SK-N-SH (cell line): ENCODE data around the gene PCDHGB4. TPM values are rescaled to one million over a fixed set of nuclear protein-coding genes. Genes with fewer than 3 reads are reported as not detected.

Experiments used
- CTCF ChIA-PET: fragments of 300-600, 350-600 bp; formaldehyde crosslinking; extraction: SDS; loops from one replicate; lab custom pipeline; 2021; lab: Yijun Ruan, JAX
- POLR2A ChIA-PET: fragments of 350-600 bp; sonication (Branson Sonifier 250); formaldehyde crosslinking; extraction: SDS; loops from one replicate; lab custom pipeline; 2020; ENCODE audit warnings: antibody characterized with exemption, inconsistent platforms; lab: Yijun Ruan, JAX
- DNase-seq: peaks from one replicate; pipeline ENCODE4 v3.0.0; 2012
- H2AFZ ChIP-seq: fragments of 200-600 bp; sonication (generic); 2 replicates; pipeline ENCODE4 v1.8.1; 2016; ENCODE audit warnings: antibody characterized with exemption, mild to moderate bottlenecking, low read depth
- H3F3A ChIP-seq: fragments of 200-600 bp; sonication (generic); replicated peaks from 2 replicates; pipeline ENCODE3; 2016; ENCODE audit warnings: antibody characterized with exemption, mild to moderate bottlenecking; ENCODE audit not compliant: insufficient read depth
- H3K27ac ChIP-seq, 2 experiments: fragments of 200-500 bp in 1 of 2; fragments of 200-600 bp in 1 of 2; sonication (Bioruptor generic) in 1 of 2; sonication (generic), shearing (Covaris generic) in 1 of 2; 2 replicates each; pipeline versions ENCODE4 v1.5.1 to v1.6.1; 2014 to 2016; ENCODE audit warnings: low read depth in 2 of 2, inconsistent platforms in 1 of 2, low read length in 1 of 2, mild to moderate bottlenecking in 1 of 2, mixed read lengths in 1 of 2
- H3K27me3 ChIP-seq: fragments of 200-600 bp; sonication (generic), shearing (Covaris generic); 2 replicates; pipeline ENCODE4 v1.6.1; 2016; ENCODE audit warnings: mixed run types; ENCODE audit not compliant: insufficient read depth
- H3K36me3 ChIP-seq, 2 experiments: fragments of 200-500 bp in 1 of 2; fragments of 200-600 bp in 1 of 2; sonication (Bioruptor generic) in 1 of 2; sonication (generic) in 1 of 2; replicated peaks in 1 of 2; 2 replicates each; pipeline versions ENCODE3 to v1.5.1; 2014 to 2016; ENCODE audit warnings: low read length in 1 of 2, mild to moderate bottlenecking in 1 of 2; ENCODE audit not compliant: insufficient read depth in 2 of 2, control insufficient read depth in 1 of 2
- H3K4me1 ChIP-seq, 2 experiments: fragments of 200-500 bp in 1 of 2; fragments of 200-600 bp in 1 of 2; sonication (Bioruptor generic) in 1 of 2; sonication (generic), shearing (Covaris generic) in 1 of 2; 2 replicates each; pipeline versions ENCODE4 v1.5.1 to v1.6.1; 2014 to 2016; ENCODE audit warnings: low read depth in 1 of 2, low read length in 1 of 2, mixed run types in 1 of 2; ENCODE audit not compliant: insufficient read depth in 2 of 2, control insufficient read depth in 1 of 2
- H3K4me2 ChIP-seq: fragments of 200-600 bp; sonication (generic), shearing (Covaris generic); 2 replicates; pipeline ENCODE4 v1.6.1; 2017; ENCODE audit warnings: mixed run types
- H3K4me3 ChIP-seq, 2 experiments: fragments of 200-500 bp in 1 of 2; fragments of 200-600 bp in 1 of 2; sonication (Bioruptor generic) in 1 of 2; sonication (generic), shearing (Covaris generic) in 1 of 2; 2 replicates each; pipeline versions ENCODE4 v1.5.1 to v1.8.1; 2014 to 2016; ENCODE audit warnings: low read depth in 2 of 2, inconsistent platforms in 1 of 2, low read length in 1 of 2, mild to moderate bottlenecking in 1 of 2, mixed read lengths in 1 of 2, moderate library complexity in 1 of 2
- H3K79me2 ChIP-seq: fragments of 200-600 bp; sonication (generic); 2 replicates; pipeline ENCODE4 v1.8.1; 2017; ENCODE audit warnings: mild to moderate bottlenecking; ENCODE audit not compliant: insufficient read depth
- H3K9ac ChIP-seq: fragments of 200-600 bp; sonication (generic); 2 replicates; pipeline ENCODE4 v1.6.1; 2017; ENCODE audit warnings: mixed run types
- H3K9me2 ChIP-seq: fragments of 200-600 bp; sonication (generic); 2 replicates; pipeline ENCODE4 v1.6.1; 2017; ENCODE audit warnings: mixed run types
- H3K9me3 ChIP-seq: fragments of 200-600 bp; sonication (generic); 2 replicates; pipeline ENCODE4 v1.6.1; 2017; ENCODE audit warnings: mixed run types, mild to moderate bottlenecking, moderate library complexity
- H4K20me1 ChIP-seq: fragments of 200-600 bp; sonication (generic); 2 replicates; pipeline ENCODE4 v1.6.1; 2017; ENCODE audit warnings: mild to moderate bottlenecking, mixed run types; ENCODE audit not compliant: insufficient read depth
- EZH2phosphoT487 ChIP-seq: fragments of 200-600 bp; sonication (generic); IDR thresholded peaks from 2 replicates; pipeline ENCODE4 v1.6.1; 2017; ENCODE audit warnings: low read depth, mixed run types, mild to moderate bottlenecking, antibody characterized with exemption, moderate library complexity, borderline replicate concordance
- FOSL2 ChIP-seq: IDR thresholded peaks from 2 replicates; pipeline ENCODE4 v1.4.0; 2012; ENCODE audit warnings: low read depth, mild to moderate bottlenecking, moderate library complexity, borderline replicate concordance
- FOXM1 ChIP-seq: IDR thresholded peaks from 2 replicates; pipeline ENCODE4 v1.4.0; 2012; ENCODE audit warnings: low read depth, mild to moderate bottlenecking
- GABPA ChIP-seq: IDR thresholded peaks from 2 replicates; pipeline ENCODE4 v1.4.0; 2012; ENCODE audit warnings: low read depth, mild to moderate bottlenecking
- MEF2A ChIP-seq: IDR thresholded peaks from 2 replicates; pipeline ENCODE4 v1.4.0; 2012; ENCODE audit warnings: low read depth, borderline replicate concordance
- MXI1 ChIP-seq: IDR thresholded peaks from 2 replicates; pipeline ENCODE4 v1.6.1; 2012; ENCODE audit warnings: mild to moderate bottlenecking, low read depth, low read length, improper control_type of control experiment
- NRF1 ChIP-seq: IDR thresholded peaks from 2 replicates; pipeline ENCODE4 v1.6.1; 2012; ENCODE audit warnings: low read depth, mild to moderate bottlenecking, low read length
- PBX3 ChIP-seq: IDR thresholded peaks from 2 replicates; pipeline ENCODE4; 2012
- POLR2AphosphoS5 ChIP-seq: IDR thresholded peaks from 2 replicates; pipeline ENCODE4 v1.6.1; 2012; ENCODE audit warnings: low read depth, low read length
- RFX5 ChIP-seq: IDR thresholded peaks from 2 replicates; pipeline ENCODE4 v1.6.1; 2012; ENCODE audit warnings: mild to moderate bottlenecking, improper control_type of control experiment, low read length
- SIN3A ChIP-seq: IDR thresholded peaks from 2 replicates; pipeline ENCODE4 v1.6.1; 2012; ENCODE audit warnings: low read depth, mild to moderate bottlenecking, low read length, moderate library complexity, borderline replicate concordance
- SMC3 ChIP-seq: IDR thresholded peaks from 2 replicates; pipeline ENCODE4 v1.6.1; 2012; ENCODE audit warnings: low read depth, low read length, improper control_type of control experiment
- TEAD4 ChIP-seq: IDR thresholded peaks from 2 replicates; pipeline ENCODE4 v1.4.0; 2012; ENCODE audit warnings: mild to moderate bottlenecking, borderline replicate concordance; ENCODE audit not compliant: insufficient read depth
- YY1 ChIP-seq: IDR thresholded peaks from 2 replicates; pipeline ENCODE4 v1.4.0; 2012; ENCODE audit warnings: low read depth, mild to moderate bottlenecking
- WGBS: methylation state at CpG from one replicate; pipeline ENCODE4 v1.1.6; 2017; ENCODE audit warnings: low lambda C conversion rate; 5-methylcytosine and 5-hydroxymethylcytosine counted together
- polyA plus RNA-seq, 3 experiments: library from polyadenylated mRNA; depleted of rRNA; stranded (reverse); fragments of >200 nt; gene quantifications; 2 replicates each; pipeline ENCODE4 v1.2.3, GENCODE V29; 2012
- TF ChIP-seq, protein P1 (sequence below): IDR thresholded peaks from 2 replicates; pipeline ENCODE4 v1.6.1; 2012; ENCODE audit warnings: mild to moderate bottlenecking, low read depth, low read length, moderate library complexity
- TF ChIP-seq, protein P2 (sequence below): fragments of 150-350 bp; IDR thresholded peaks from 2 replicates; pipeline ENCODE4 v1.6.1; 2017; ENCODE audit warnings: antibody characterized with exemption, low read length, low read depth, borderline replicate concordance
- TF ChIP-seq, protein P3 (sequence below): fragments of 150-350 bp; IDR thresholded peaks from 2 replicates; pipeline ENCODE4 v1.6.1; 2016; ENCODE audit warnings: mild to moderate bottlenecking, low read depth, low read length

Gene PCDHGB4
- polyA plus RNA-seq, 1 of the 3 experiments (the other 2 are of a cell fraction) = 0.64 TPM

DNA sequence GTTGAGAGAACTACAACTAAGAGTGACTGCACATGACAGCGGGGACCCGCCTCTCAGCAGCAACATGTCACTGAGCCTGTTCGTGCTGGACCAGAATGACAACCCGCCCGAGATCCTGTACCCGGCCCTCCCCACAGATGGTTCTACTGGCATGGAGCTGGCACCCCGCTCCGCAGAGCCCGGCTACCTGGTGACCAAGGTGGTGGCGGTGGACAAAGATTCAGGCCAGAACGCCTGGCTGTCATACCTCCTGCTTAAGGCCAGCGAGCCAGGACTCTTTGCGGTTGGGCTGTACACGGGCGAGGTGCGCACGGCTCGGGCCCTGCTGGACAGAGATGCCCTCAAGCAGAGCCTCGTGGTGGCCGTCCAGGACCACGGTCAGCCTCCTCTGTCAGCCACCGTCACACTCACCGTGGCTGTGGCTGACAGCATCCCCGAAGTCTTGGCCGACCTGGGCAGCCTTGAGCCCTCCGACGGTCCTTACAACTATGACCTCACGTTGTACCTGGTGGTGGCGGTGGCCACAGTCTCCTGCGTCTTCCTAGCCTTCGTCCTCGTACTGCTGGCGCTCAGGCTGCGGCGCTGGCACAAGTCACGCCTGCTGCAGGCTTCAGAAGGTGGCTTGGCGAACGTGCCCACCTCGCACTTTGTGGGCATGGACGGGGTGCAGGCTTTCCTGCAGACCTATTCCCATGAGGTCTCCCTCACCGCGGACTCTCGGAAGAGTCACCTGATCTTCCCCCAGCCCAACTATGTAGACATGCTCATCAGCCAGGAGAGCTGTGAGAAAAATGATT lies 2.8 kb upstream of the PCDHGB4 start:
- DNase-seq = no peak
- Histone ChIP-seq H4K20me1 (no peaks in the 10 kb centered on the region), H2AFZ (no peak overlapping the region), H3K9me2 (no peaks in the 10 kb centered on the region), H3K4me3 (peak overlapping the region in 1 of 2 experiments; percentile 3; a peak in 1 of 4 replicates), H3K4me2 (no peak overlapping the region), H3K79me2 (0 out of 2 replicates have a peak, but pooled peaks cover 5% of the 10 kb centered on the region), H3K4me1 (no peaks in the 10 kb centered on the region; a peak in 1 of 4 replicates), H3K9ac (no peak overlapping the region), H3F3A (no peaks in the 10 kb centered on the region), H3K27ac (no peak overlapping the region), H3K36me3 (peaks cover 0 to 4% of the 10 kb centered on the region in 2 experiments), H3K9me3 (0 out of 2 replicates have a peak, but pooled peaks cover 3% of the 10 kb centered on the region), H3K27me3 (no peaks in the 10 kb centered on the region)
- CTCF ChIA-PET = interaction anchor here (1.6 to 1.7 kb wide), 2 partner anchors 65 to 140 kb away, joined by 3 read pairs; partner anchors contain the start of gene TAF7
- TF ChIP-seq PBX3 (no peak), SIN3A (no peak), GABPA (no peak), SMC3 (no peak), RFX5 (no peak), POLR2AphosphoS5 (no peak), NRF1 (no peak), FOXM1 (no peak), MEF2A (no peak)
- TF ChIP-seq, protein P1, sequence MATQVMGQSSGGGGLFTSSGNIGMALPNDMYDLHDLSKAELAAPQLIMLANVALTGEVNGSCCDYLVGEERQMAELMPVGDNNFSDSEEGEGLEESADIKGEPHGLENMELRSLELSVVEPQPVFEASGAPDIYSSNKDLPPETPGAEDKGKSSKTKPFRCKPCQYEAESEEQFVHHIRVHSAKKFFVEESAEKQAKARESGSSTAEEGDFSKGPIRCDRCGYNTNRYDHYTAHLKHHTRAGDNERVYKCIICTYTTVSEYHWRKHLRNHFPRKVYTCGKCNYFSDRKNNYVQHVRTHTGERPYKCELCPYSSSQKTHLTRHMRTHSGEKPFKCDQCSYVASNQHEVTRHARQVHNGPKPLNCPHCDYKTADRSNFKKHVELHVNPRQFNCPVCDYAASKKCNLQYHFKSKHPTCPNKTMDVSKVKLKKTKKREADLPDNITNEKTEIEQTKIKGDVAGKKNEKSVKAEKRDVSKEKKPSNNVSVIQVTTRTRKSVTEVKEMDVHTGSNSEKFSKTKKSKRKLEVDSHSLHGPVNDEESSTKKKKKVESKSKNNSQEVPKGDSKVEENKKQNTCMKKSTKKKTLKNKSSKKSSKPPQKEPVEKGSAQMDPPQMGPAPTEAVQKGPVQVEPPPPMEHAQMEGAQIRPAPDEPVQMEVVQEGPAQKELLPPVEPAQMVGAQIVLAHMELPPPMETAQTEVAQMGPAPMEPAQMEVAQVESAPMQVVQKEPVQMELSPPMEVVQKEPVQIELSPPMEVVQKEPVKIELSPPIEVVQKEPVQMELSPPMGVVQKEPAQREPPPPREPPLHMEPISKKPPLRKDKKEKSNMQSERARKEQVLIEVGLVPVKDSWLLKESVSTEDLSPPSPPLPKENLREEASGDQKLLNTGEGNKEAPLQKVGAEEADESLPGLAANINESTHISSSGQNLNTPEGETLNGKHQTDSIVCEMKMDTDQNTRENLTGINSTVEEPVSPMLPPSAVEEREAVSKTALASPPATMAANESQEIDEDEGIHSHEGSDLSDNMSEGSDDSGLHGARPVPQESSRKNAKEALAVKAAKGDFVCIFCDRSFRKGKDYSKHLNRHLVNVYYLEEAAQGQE = no peak
- POLR2A ChIA-PET = no interaction called here
- 76% methylated on average over 34 of the region's 43 CpGs for WGBS

- peaks cover 6% of the 10 kb centered on the region; the same call in 1 of the 2 replicates for H3K9me3 ChIP-seq
- no peaks in the 10 kb centered on the region for H4K20me1 ChIP-seq
- no peak overlapping the region for H3K9ac ChIP-seq
- H3K79me2 ChIP-seq = 0 out of 2 replicates have a peak, but pooled peaks cover 5% of the 10 kb centered on the region
- H3K4me3 ChIP-seq = no peak overlapping the region; a peak in 1 of 4 replicates
- no peak overlapping the region for H2AFZ ChIP-seq
- H3K27me3 ChIP-seq = no peaks in the 10 kb centered on the region
- H3K36me3 ChIP-seq = peaks cover 0 to 17% of the 10 kb centered on the region in 2 experiments
- H3K4me2 ChIP-seq = no peak overlapping the region
- H3K4me1 ChIP-seq = no peaks in the 10 kb centered on the region
- H3K27ac ChIP-seq = no peak overlapping the region
- H3K9me2 ChIP-seq = no peaks in the 10 kb centered on the region
- TF ChIP-seq FOXM1 (no peak), FOSL2 (no peak), MXI1 (no peak), YY1 (no peak), RFX5 (no peak), POLR2AphosphoS5 (no peak), MEF2A (no peak), TEAD4 (no peak), EZH2phosphoT487 (no peak)
- TF ChIP-seq, protein P2, sequence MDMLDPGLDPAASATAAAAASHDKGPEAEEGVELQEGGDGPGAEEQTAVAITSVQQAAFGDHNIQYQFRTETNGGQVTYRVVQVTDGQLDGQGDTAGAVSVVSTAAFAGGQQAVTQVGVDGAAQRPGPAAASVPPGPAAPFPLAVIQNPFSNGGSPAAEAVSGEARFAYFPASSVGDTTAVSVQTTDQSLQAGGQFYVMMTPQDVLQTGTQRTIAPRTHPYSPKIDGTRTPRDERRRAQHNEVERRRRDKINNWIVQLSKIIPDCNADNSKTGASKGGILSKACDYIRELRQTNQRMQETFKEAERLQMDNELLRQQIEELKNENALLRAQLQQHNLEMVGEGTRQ = no peak
- TF ChIP-seq, protein P3, sequence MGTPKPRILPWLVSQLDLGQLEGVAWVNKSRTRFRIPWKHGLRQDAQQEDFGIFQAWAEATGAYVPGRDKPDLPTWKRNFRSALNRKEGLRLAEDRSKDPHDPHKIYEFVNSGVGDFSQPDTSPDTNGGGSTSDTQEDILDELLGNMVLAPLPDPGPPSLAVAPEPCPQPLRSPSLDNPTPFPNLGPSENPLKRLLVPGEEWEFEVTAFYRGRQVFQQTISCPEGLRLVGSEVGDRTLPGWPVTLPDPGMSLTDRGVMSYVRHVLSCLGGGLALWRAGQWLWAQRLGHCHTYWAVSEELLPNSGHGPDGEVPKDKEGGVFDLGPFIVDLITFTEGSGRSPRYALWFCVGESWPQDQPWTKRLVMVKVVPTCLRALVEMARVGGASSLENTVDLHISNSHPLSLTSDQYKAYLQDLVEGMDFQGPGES = no peak
- ChIA-PET POLR2A (no interaction called here), CTCF (interaction anchor here (1.1 to 1.4 kb wide), 2 partner anchors 136 to 514 kb away, joined by 3 to 4 read pairs; no protein-coding TSS in a partner anchor)
- no peaks in the 10 kb centered on the region for H3F3A ChIP-seq
- DNase-seq = no peak
- WGBS = 70% methylated on average over 10 of the region's 10 CpGs
Measured at GRCh38 chr5:141388661-141389060, 1.2 kb downstream of the PCDHGB4 start.
